GM20431 (cell line): Measurements from ENCODE around the gene EXOC4.

Experiments used
- in situ Hi-C: fragments of 300-500 bp; cut with MseI, MboI; formaldehyde crosslinking; loops from one replicate; pipeline ENCODE4 v1.15.0; 2020; ENCODE audit warnings: low sequenced_read_pairs; ENCODE audit not compliant: unreplicated experiment

EXOC4 gene

GRCh38 chr7:133723044-133723443, 470.2 kb downstream of the EXOC4 start:
- in situ Hi-C loops = no loop called here

- in situ Hi-C loops = no loop called here
These were observed 471.3 kb downstream of the EXOC4 start for GRCh38 chr7:133724148-133724547.

- in situ Hi-C loops = no loop called here
These were observed 471.8 kb downstream of the EXOC4 start for GRCh38 chr7:133724694-133725093.

DNA sequence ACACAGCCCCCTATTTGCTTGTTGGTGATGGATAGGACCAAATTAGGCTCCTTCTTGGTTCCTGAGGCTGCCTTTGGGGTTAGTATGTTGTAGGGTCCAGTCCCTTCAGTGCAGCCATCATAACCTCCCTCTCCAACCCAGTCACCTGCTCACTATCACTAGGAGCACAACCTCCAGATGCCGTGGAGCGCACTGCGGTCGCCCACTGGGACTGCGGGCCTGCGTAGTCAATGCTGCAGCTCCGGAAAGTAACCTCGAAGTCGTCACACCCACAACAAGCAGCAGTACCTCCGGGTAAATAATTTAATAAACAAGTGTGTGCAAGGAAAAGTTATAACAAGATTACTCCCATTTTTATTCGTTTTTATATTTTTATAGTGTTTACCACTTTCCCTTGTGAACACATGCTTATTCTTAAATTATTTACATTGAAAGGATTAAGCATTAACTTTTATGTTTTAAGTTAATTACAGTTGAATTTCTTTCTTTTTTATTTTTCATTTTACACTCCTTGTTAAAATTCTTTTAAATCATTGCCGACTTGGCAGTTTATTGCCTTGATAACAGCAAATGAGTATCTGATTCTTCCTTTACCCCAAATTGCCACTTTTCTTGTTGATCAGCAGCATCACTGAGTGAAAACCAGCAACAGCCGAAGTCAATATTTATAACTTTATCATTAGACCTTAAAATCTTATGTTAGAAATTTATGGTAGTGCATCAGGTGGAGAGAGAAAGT, 474.8 kb downstream of the EXOC4 start:
- in situ Hi-C loops = no loop called here

DNA sequence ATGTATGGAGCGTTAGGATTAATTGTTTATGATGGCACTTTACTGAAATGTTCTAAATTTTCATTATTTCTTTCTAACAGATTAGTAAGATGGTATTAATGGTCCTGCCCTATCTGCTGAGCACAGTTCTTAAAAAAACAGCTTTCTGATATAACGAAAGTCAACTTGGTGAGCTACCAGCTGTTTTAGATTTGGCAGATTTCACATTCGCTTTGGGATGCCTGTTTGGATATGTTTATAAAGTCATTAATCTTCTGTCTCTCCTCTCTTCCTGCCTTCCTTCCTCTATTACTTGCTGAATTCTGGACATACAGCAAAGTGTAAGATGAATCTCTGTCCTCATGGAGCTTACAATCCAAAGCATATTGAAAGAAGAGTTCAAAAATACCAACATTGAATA, 477.5 kb downstream of the EXOC4 start:
- in situ Hi-C loops = no loop called here

DNA sequence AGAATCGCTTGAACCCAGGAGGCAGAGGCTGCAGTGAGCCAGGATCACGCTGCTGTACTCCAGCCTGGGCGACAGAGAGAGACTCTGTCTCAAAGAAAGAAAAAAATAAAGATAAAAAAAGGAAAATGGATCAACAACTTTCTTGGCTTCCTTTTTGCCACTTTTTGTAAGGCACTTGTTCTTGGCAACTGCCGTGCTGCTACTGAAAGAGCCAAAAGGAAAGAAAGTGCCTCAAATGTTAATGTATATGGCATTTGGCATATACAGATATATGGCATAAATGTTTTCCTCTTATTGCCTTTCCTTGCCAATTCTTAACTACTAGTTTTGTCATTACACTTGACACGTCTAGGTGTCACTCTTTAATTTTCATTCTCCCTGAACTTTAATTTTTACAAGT, 480.5 kb downstream of the EXOC4 start:
- in situ Hi-C loops = no loop called here

GRCh38 chr7:133735222-133735621, 482.3 kb downstream of the EXOC4 start:
- in situ Hi-C loops = no loop called here

GRCh38 chr7:133739817-133740216, 486.9 kb downstream of the EXOC4 start:
- in situ Hi-C loops = no loop called here

DNA sequence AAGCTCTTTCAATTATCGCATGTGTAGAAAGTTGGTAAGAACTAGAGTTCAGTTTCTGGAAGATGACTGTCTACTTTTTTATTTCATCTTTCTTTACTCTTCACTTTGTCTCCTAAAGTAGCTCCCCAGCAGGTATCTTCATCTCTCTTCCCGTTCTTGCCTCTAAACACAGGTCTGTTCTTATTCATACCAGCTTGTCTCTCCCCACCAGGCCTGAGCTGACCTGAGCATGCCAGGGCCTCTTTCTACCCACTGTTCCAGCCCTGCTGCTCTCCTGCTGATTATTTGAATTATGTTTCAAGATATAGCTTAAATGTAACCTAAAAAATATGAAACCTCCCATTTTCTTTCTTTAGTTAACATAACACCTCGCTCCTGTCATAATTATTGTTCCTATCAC, 488.2 kb downstream of the EXOC4 start:
- in situ Hi-C loops = no loop called here

- in situ Hi-C loops = no loop called here
These were observed 488.8 kb downstream of the EXOC4 start for GRCh38 chr7:133741703-133742102.

- in situ Hi-C loops = no loop called here
These were observed 490.0 kb downstream of the EXOC4 start for GRCh38 chr7:133742709-133743538.

GRCh38 chr7:133744451-133744850, 491.6 kb downstream of the EXOC4 start:
- in situ Hi-C loops = no loop called here

- in situ Hi-C loops = no loop called here
These were observed 493.4 kb downstream of the EXOC4 start for GRCh38 chr7:133746305-133746704.

GRCh38 chr7:133746847-133747246, 494.0 kb downstream of the EXOC4 start:
- in situ Hi-C loops = no loop called here

- in situ Hi-C loops = no loop called here
These were observed 495.8 kb downstream of the EXOC4 start for GRCh38 chr7:133748443-133749407.

GRCh38 chr7:133750287-133750686, 497.4 kb downstream of the EXOC4 start:
- in situ Hi-C loops = no loop called here

DNA sequence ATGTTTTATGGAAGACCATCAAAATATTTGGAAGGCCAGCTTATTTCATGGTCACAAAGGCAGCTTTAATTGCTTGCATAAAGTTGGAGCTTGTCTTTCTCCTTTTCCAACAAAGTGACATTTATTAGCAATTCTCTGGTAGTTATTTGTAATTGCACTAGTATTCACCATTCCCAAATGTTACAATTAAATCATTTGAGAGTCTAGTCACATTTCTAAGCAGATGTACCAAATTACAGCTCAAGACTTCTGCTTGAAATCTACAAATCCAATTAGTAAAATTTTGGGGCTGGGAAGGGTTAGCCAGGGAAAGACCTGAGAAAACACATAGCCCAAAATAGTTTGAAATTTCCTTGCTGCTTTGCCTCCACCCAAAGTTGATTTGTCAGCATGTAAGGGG, 498.2 kb downstream of the EXOC4 start:
- in situ Hi-C loops = no loop called here

- in situ Hi-C loops = no loop called here
These were observed 500.6 kb downstream of the EXOC4 start for GRCh38 chr7:133753513-133753912.

GRCh38 chr7:133754708-133755107, 501.8 kb downstream of the EXOC4 start:
- in situ Hi-C loops = no loop called here

- in situ Hi-C loops = no loop called here
These were observed 503.0 kb downstream of the EXOC4 start for GRCh38 chr7:133755901-133756300.
